ENCODE data around the gene CRY2. TPM values are rescaled to one million over a fixed set of nuclear protein-coding genes. Genes with fewer than 3 reads are reported as not detected.

The CRY2 gene
- total and polyA plus RNA-seq, 4 donors: 16.7 to 72.9 (median 33.0) TPM

GRCh38 chr11:45870706-45871105, 23.4 kb downstream of the CRY2 start (continued):
- TF ChIP-seq, protein P1, sequence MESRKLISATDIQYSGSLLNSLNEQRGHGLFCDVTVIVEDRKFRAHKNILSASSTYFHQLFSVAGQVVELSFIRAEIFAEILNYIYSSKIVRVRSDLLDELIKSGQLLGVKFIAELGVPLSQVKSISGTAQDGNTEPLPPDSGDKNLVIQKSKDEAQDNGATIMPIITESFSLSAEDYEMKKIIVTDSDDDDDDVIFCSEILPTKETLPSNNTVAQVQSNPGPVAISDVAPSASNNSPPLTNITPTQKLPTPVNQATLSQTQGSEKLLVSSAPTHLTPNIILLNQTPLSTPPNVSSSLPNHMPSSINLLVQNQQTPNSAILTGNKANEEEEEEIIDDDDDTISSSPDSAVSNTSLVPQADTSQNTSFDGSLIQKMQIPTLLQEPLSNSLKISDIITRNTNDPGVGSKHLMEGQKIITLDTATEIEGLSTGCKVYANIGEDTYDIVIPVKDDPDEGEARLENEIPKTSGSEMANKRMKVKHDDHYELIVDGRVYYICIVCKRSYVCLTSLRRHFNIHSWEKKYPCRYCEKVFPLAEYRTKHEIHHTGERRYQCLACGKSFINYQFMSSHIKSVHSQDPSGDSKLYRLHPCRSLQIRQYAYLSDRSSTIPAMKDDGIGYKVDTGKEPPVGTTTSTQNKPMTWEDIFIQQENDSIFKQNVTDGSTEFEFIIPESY (IDR thresholded peaks at IDR 0.05): no peak
- TF ChIP-seq HNF4G (IDR thresholded peaks at IDR 0.05): no peak
- no peak for TF ChIP-seq NR2F2 (IDR thresholded peaks at IDR 0.05)
- TF ChIP-seq RAD21 (IDR thresholded peaks at IDR 0.05): no peak
- no peak for TF ChIP-seq FOXA2 (IDR thresholded peaks at IDR 0.05)
- TF ChIP-seq, protein P2, sequence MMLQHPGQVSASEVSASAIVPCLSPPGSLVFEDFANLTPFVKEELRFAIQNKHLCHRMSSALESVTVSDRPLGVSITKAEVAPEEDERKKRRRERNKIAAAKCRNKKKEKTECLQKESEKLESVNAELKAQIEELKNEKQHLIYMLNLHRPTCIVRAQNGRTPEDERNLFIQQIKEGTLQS (IDR thresholded peaks at IDR 0.05): no peak
- TF ChIP-seq RXRA (IDR thresholded peaks at IDR 0.05): no peak

DNA sequence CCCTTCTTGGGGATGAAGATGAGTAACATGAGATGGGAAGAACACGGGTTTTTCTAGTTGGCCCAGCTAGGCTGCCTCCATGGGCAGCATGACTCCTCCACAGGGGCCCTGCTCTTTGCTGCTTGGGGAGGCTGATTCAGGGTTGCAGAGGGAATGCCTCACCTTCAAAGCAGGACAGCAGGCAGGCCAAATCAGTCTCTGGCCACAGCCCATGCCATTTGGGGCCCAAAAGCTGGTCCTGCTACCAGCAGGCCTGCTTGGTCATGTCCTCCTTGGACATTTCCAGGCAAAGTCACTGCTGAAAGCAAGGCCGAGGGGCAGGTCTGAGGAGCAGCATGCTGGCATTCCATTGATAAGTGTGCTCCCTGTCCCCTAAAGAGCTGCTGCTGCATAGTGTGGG, 24.4 kb downstream of the CRY2 start:
- no peak overlapping the region for H3K9ac ChIP-seq (ENCODE audit: low read depth in 1 of 2, low read length in 2 of 2)
- no peaks in the 10 kb centered on the region for H3K27me3 ChIP-seq (ENCODE audit: control insufficient read depth in 4 of 4, insufficient read depth in 4 of 4, low read length in 3 of 4)
- no peaks in the 10 kb centered on the region for H3K9me3 ChIP-seq (ENCODE audit: control insufficient read depth in 4 of 4, low read length in 3 of 4)
- no peak overlapping the region for H3K27ac ChIP-seq (ENCODE audit: low read depth in 1 of 2, low read length in 2 of 2)
- TF ChIP-seq REST (IDR thresholded peaks at IDR 0.05): no peak
- no peak for TF ChIP-seq CTCF (IDR thresholded peaks at IDR 0.05; ENCODE audit: low read depth, low read length, missing input control)
- no peak for TF ChIP-seq EGR1 (IDR thresholded peaks at IDR 0.05; ENCODE audit: low read depth in 2 of 2)
- no peak for TF ChIP-seq TAF1 (conservative IDR thresholded peaks at IDR 0.05)
- TF ChIP-seq FOXA1 (IDR thresholded peaks at IDR 0.05): no peak
- TF ChIP-seq JUND (IDR thresholded peaks at IDR 0.05): no peak
- TF ChIP-seq GABPA (IDR thresholded peaks at IDR 0.05 in 1 of 2, conservative IDR thresholded peaks at IDR 0.05 in 1 of 2): no peak
- TF ChIP-seq, protein P1 (IDR thresholded peaks at IDR 0.05): no peak
- no peak for TF ChIP-seq RAD21 (IDR thresholded peaks at IDR 0.05)
- TF ChIP-seq, protein P2 (IDR thresholded peaks at IDR 0.05): no peak
- no peak for TF ChIP-seq HNF4A (conservative IDR thresholded peaks at IDR 0.05)
- peaks cover 20 to 92% (median 79%) of the 10 kb centered on the region in 4 donors for H3K36me3 ChIP-seq (ENCODE audit: control insufficient read depth in 4 of 4, insufficient read depth in 3 of 4, low read depth in 1 of 4, low read length in 3 of 4)
- no peak for DNase-seq (ENCODE audit: low spot score)
- H3K4me3 ChIP-seq (ENCODE audit: low read depth in 1 of 3, low read length in 3 of 3): no peak overlapping the region
- no peaks in the 10 kb centered on the region for H3K4me1 ChIP-seq (ENCODE audit: control insufficient read depth in 4 of 4, insufficient read depth in 4 of 4, low read length in 3 of 4)
- 94% methylated on average over 2 of the region's 2 CpGs for WGBS

Measured in liver (tissue), 9 donors.